HG02840 (cell line): ENCODE data around the gene CYB561.

Experiments
- ATAC-seq: cut with Tn5 transposase; IDR thresholded peaks from one replicate; pipeline ENCODE4 v1.9.1; 2021; ENCODE audit warnings: mild to moderate bottlenecking, moderate library complexity, moderate number of reproducible peaks; ENCODE audit not compliant: unreplicated experiment, low FRiP score

CYB561 gene

GRCh38 chr17:63437287-63438091 lies 8.6 kb downstream of the CYB561 start:
- ATAC-seq = no peak

GRCh38 chr17:63436523-63437110 lies 9.5 kb downstream of the CYB561 start:
- no peak for ATAC-seq

- ATAC-seq = no peak
Observed at GRCh38 chr17:63435681-63436522, 10.2 kb downstream of the CYB561 start.

- no peak for ATAC-seq
Observed at GRCh38 chr17:63434951-63435571, 11.0 kb downstream of the CYB561 start.

GRCh38 chr17:63433746-63434591 lies 12.1 kb downstream of the CYB561 start:
- no peak for ATAC-seq

GRCh38 chr17:63431939-63432804 lies 13.9 kb downstream of the CYB561 start:
- no peak for ATAC-seq

- ATAC-seq = no peak
Observed at GRCh38 chr17:63431618-63431938, 14.5 kb downstream of the CYB561 start.

- no peak for ATAC-seq
Observed at GRCh38 chr17:63430223-63430622, 15.9 kb downstream of the CYB561 start.

GRCh38 chr17:63429766-63430165 lies 16.3 kb downstream of the CYB561 start:
- no peak for ATAC-seq

GRCh38 chr17:63426917-63427308 lies 19.2 kb downstream of the CYB561 start:
- ATAC-seq = no peak

GRCh38 chr17:63426041-63426916 lies 19.8 kb downstream of the CYB561 start:
- ATAC-seq = no peak

- ATAC-seq = no peak
Observed at GRCh38 chr17:63425483-63425882, 20.6 kb downstream of the CYB561 start.

GRCh38 chr17:63423963-63424362 lies 22.1 kb downstream of the CYB561 start:
- ATAC-seq = no peak

GRCh38 chr17:63423251-63423950 lies 22.7 kb downstream of the CYB561 start:
- ATAC-seq = no peak

GRCh38 chr17:63421681-63422645 lies 24.1 kb downstream of the CYB561 start:
- no peak for ATAC-seq

GRCh38 chr17:63420868-63421680 lies 25.0 kb downstream of the CYB561 start:
- no peak for ATAC-seq
